MM.1S (cell line): ENCODE data around the gene IL1RAPL1.

Source experiments
- DNase-seq: peaks from one replicate; pipeline ENCODE4 v3.0.0-alpha.2; 2015
- H2AFZ ChIP-seq: fragments of 300-600 bp; sonication (generic); 2 replicates; pipeline ENCODE4 v1.6.0; 2016; ENCODE audit warnings: antibody characterized with exemption, low read length
- H3F3A ChIP-seq: fragments of 300-600 bp; sonication (generic); 2 replicates; pipeline ENCODE4 v1.6.1; 2016; ENCODE audit warnings: mild to moderate bottlenecking, antibody characterized with exemption, low read length, moderate library complexity, mixed read lengths; ENCODE audit not compliant: insufficient read depth
- H3K27ac ChIP-seq: fragments of 300-600 bp; sonication (generic); 2 replicates; pipeline ENCODE4 v1.5.1; 2016; ENCODE audit warnings: mild to moderate bottlenecking, low read length
- H3K27me3 ChIP-seq: fragments of 300-600 bp; sonication (generic); replicated peaks from 2 replicates; pipeline ENCODE4 v1.6.0; 2016; ENCODE audit warnings: low read length; ENCODE audit not compliant: insufficient read depth
- H3K36me3 ChIP-seq: fragments of 300-600 bp; sonication (generic); replicated peaks from 2 replicates; pipeline ENCODE4 v1.6.1; 2016; ENCODE audit warnings: mild to moderate bottlenecking, low read length, mixed read lengths; ENCODE audit not compliant: insufficient read depth
- H3K4me1 ChIP-seq: fragments of 300-600 bp; sonication (generic); 2 replicates; pipeline ENCODE4 v1.6.1; 2016; ENCODE audit warnings: low read length, mixed read lengths
- H3K4me2 ChIP-seq: fragments of 300-600 bp; sonication (generic); 2 replicates; pipeline ENCODE4 v1.6.0; 2016; ENCODE audit warnings: low read depth, low read length
- H3K4me3 ChIP-seq: fragments of 300-600 bp; sonication (generic); 2 replicates; pipeline ENCODE4 v1.5.1; 2016; ENCODE audit warnings: low read length, mixed read lengths
- H3K79me2 ChIP-seq: fragments of 300-600 bp; sonication (generic); 2 replicates; pipeline ENCODE4 v1.6.1; 2016; ENCODE audit warnings: mixed run types, low read length, mixed read lengths
- H3K9ac ChIP-seq: fragments of 300-600 bp; sonication (generic); 2 replicates; pipeline ENCODE4 v1.6.1; 2016; ENCODE audit warnings: low read length, mixed read lengths
- H3K9me2 ChIP-seq: fragments of 300-600 bp; sonication (generic); replicated peaks from 2 replicates; pipeline ENCODE4 v1.6.1; 2016; ENCODE audit warnings: mild to moderate bottlenecking, low read length, mixed read lengths; ENCODE audit not compliant: insufficient read depth
- H3K9me3 ChIP-seq: fragments of 300-600 bp; sonication (generic); replicated peaks from 2 replicates; pipeline ENCODE4 v1.6.1; 2016; ENCODE audit warnings: mild to moderate bottlenecking, low read length, mixed read lengths; ENCODE audit not compliant: insufficient read depth
- H4K20me1 ChIP-seq: fragments of 300-600 bp; sonication (generic); 2 replicates; pipeline ENCODE4 v1.6.1; 2016; ENCODE audit warnings: mild to moderate bottlenecking, low read length, moderate library complexity, mixed read lengths; ENCODE audit not compliant: insufficient read depth
- EZH2 ChIP-seq: fragments of 300-600 bp; sonication (generic); optimal IDR thresholded peaks from 2 replicates; pipeline ENCODE3; 2017; ENCODE audit warnings: low read depth, mild to moderate bottlenecking, antibody characterized with exemption, low read length, mixed read lengths
- EZH2phosphoT487 ChIP-seq: fragments of 300-600 bp; sonication (generic); IDR thresholded peaks from 2 replicates; pipeline ENCODE4 v1.6.1; 2018; ENCODE audit warnings: antibody characterized with exemption, low read length
- TF ChIP-seq, protein P1 (sequence below): fragments of 300-600 bp; sonication (generic); IDR thresholded peaks from 2 replicates; pipeline ENCODE4 v1.5.1; 2016; ENCODE audit warnings: antibody characterized with exemption, low read length, mixed read lengths

The IL1RAPL1 gene

DNA sequence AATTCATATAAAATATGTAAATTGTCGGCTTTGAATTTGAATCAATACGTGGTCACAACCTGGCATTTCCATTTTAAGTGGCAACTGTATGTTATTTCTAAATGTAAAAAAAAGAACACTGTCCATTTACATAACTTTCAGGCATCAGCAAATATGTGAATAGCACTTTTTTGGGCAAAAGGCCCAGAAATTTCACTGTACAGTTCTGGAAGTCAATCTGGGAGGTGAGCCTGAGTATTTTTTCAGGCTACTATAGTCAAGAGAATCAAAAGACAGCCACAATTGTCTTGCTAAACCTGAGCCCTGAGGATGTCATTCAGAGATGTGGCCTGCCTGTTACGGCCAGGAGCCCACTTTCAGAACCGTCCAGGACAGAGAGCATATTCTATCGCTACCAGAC lies 1084.2 kb downstream of the IL1RAPL1 start:
- Histone ChIP-seq H3K4me3 (no peak overlapping the region), H3K9me3 (no peaks in the 10 kb centered on the region), H3K9me2 (no peaks in the 10 kb centered on the region), H2AFZ (no peak overlapping the region), H3K36me3 (no peaks in the 10 kb centered on the region), H3K4me1 (no peaks in the 10 kb centered on the region), H3K4me2 (no peak overlapping the region), H3F3A (no peaks in the 10 kb centered on the region), H4K20me1 (no peaks in the 10 kb centered on the region), H3K27ac (no peak overlapping the region), H3K27me3 (no peaks in the 10 kb centered on the region), H3K79me2 (no peaks in the 10 kb centered on the region), H3K9ac (no peak overlapping the region)
- no peak for TF ChIP-seq EZH2phosphoT487
- no peak for TF ChIP-seq EZH2
- TF ChIP-seq, protein P1, sequence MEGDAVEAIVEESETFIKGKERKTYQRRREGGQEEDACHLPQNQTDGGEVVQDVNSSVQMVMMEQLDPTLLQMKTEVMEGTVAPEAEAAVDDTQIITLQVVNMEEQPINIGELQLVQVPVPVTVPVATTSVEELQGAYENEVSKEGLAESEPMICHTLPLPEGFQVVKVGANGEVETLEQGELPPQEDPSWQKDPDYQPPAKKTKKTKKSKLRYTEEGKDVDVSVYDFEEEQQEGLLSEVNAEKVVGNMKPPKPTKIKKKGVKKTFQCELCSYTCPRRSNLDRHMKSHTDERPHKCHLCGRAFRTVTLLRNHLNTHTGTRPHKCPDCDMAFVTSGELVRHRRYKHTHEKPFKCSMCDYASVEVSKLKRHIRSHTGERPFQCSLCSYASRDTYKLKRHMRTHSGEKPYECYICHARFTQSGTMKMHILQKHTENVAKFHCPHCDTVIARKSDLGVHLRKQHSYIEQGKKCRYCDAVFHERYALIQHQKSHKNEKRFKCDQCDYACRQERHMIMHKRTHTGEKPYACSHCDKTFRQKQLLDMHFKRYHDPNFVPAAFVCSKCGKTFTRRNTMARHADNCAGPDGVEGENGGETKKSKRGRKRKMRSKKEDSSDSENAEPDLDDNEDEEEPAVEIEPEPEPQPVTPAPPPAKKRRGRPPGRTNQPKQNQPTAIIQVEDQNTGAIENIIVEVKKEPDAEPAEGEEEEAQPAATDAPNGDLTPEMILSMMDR, result no peak
- no peak for DNase-seq

DNA sequence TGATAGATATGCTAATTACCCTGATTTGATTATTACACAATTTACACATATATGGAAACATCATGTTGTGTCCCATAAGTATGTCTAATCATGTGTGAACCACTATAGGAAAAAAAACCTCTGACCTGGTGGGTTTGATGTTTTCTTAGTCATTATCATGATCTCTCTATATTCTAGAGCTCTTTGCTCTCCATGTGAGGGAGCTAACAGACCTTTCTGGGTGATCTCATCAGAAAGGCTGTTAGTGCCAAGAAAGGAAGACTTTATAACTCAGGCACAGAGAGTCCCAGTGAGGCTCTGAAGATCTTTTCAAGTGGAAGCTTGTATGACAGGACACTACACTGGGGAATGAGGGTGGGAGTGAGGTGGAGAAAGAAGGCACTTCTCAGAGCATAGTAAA lies 1100.4 kb downstream of the IL1RAPL1 start:
- H3K79me2 ChIP-seq, result no peaks in the 10 kb centered on the region

DNA sequence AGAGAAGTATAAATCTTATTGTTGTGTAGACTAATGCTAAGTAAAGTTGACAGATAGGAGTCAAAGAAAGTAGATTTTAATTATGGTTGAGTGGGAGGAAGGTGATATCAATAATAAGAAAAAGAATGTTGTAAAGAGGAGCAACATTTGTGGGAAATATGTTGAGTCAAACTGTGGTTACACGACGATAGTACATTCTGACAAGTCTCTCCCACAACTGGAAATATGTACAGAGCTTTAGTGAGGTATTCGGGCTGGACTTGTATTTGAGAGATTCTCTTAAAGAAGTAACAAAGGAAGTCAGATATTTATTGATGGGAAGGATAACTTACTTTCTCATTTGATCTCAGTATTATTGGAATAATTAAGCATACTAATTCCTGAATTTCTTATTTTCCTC lies 1102.8 kb downstream of the IL1RAPL1 start:
- no peak overlapping the region for H3K4me3 ChIP-seq
- H3F3A ChIP-seq, result no peaks in the 10 kb centered on the region
- no peaks in the 10 kb centered on the region for H3K79me2 ChIP-seq
- no peaks in the 10 kb centered on the region for H3K9me3 ChIP-seq
- no peaks in the 10 kb centered on the region for H4K20me1 ChIP-seq
- H3K4me2 ChIP-seq, result no peak overlapping the region
- H3K9me2 ChIP-seq, result no peaks in the 10 kb centered on the region
- TF ChIP-seq EZH2 (no peak), EZH2phosphoT487 (no peak)
- TF ChIP-seq, protein P1, result no peak
- no peaks in the 10 kb centered on the region for H3K36me3 ChIP-seq
- H3K9ac ChIP-seq, result no peak overlapping the region
- no peak overlapping the region for H3K27ac ChIP-seq
- no peaks in the 10 kb centered on the region for H3K27me3 ChIP-seq
- no peak overlapping the region for H2AFZ ChIP-seq
- H3K4me1 ChIP-seq, result no peaks in the 10 kb centered on the region
- DNase-seq, result no peak

More for the DNA sequence above, 1100.4 kb downstream of the IL1RAPL1 start:
- Histone ChIP-seq H3K4me1 (no peaks in the 10 kb centered on the region), H2AFZ (no peak overlapping the region), H3K36me3 (no peaks in the 10 kb centered on the region), H3F3A (no peaks in the 10 kb centered on the region), H3K9ac (no peak overlapping the region), H3K27ac (no peak overlapping the region), H4K20me1 (no peaks in the 10 kb centered on the region), H3K27me3 (no peaks in the 10 kb centered on the region), H3K9me2 (no peaks in the 10 kb centered on the region), H3K4me3 (no peak overlapping the region), H3K4me2 (no peak overlapping the region), H3K9me3 (no peaks in the 10 kb centered on the region)
- DNase-seq, result no peak
- no peak for TF ChIP-seq EZH2
- no peak for TF ChIP-seq EZH2phosphoT487
- TF ChIP-seq, protein P1, result no peak

DNA sequence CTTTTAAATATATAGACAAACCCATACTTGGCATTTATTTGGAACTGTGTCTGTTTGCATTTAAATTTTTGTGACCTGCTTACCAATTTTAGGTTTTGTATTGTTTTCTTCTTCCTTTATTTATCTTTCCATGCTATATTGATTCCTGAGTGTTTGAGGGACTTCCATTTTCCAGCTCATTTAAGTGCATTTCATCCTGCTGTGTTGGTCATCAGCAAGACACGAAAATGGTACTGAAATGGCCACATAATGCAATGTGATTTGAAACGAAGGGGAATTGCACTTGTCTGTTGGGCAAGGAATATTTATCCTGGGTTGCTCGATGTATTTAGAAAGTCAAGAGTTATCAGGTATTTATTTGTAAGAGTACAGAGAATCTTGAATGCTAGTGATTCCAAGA lies 1103.8 kb downstream of the IL1RAPL1 start:
- H3K4me2 ChIP-seq, result no peak overlapping the region
- H3K36me3 ChIP-seq, result no peaks in the 10 kb centered on the region
- no peaks in the 10 kb centered on the region for H3K27me3 ChIP-seq
- no peaks in the 10 kb centered on the region for H3F3A ChIP-seq
- no peak overlapping the region for H3K27ac ChIP-seq
- DNase-seq, result no peak
- H3K9me2 ChIP-seq, result no peaks in the 10 kb centered on the region
- no peaks in the 10 kb centered on the region for H3K9me3 ChIP-seq
- no peaks in the 10 kb centered on the region for H3K4me1 ChIP-seq
- no peak overlapping the region for H3K9ac ChIP-seq
- H3K79me2 ChIP-seq, result no peaks in the 10 kb centered on the region
- TF ChIP-seq EZH2phosphoT487 (no peak), EZH2 (no peak)
- TF ChIP-seq, protein P1, result no peak
- no peaks in the 10 kb centered on the region for H4K20me1 ChIP-seq
- H3K4me3 ChIP-seq, result no peak overlapping the region
- no peak overlapping the region for H2AFZ ChIP-seq
